ENCODE data around the gene ADAP1.

DNA sequence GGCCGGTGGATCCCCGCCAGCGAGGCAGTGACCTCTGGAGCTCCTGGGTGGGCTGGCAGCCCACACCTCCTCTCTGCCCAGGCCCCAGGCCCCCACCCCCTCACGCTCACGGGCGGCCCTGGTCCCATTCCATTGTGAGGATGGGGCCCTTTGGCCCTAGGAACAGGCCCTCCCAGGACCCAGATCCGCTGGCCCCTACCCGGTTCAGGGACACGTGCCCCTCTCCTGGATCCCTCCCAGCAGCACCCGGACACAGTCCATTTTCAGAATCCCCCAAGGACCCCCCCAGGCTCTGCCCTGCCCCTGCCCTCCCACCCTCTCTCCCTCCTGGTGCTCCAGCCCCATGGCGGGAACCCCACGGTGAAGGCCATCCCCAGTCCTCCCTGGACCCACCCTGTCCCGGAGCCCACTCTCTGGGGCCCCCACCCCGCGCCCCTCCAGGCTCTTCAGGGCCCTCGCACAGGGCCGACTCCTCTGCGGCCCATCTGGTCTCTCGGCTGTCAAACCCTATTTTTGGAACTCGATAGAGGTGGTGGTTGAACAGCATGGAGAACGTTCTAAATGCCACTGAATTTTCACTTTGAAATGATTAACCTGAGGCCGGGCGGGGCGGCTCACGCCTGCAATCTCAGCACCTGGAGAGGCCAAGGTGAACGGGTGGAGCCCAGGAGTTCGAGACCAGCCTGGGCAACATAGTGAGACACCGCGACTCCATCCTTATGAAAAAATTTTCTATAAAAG is 8.1 kb downstream of the ADAP1 start:
- TF ChIP-seq, protein P1, sequence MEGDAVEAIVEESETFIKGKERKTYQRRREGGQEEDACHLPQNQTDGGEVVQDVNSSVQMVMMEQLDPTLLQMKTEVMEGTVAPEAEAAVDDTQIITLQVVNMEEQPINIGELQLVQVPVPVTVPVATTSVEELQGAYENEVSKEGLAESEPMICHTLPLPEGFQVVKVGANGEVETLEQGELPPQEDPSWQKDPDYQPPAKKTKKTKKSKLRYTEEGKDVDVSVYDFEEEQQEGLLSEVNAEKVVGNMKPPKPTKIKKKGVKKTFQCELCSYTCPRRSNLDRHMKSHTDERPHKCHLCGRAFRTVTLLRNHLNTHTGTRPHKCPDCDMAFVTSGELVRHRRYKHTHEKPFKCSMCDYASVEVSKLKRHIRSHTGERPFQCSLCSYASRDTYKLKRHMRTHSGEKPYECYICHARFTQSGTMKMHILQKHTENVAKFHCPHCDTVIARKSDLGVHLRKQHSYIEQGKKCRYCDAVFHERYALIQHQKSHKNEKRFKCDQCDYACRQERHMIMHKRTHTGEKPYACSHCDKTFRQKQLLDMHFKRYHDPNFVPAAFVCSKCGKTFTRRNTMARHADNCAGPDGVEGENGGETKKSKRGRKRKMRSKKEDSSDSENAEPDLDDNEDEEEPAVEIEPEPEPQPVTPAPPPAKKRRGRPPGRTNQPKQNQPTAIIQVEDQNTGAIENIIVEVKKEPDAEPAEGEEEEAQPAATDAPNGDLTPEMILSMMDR (IDR thresholded peaks at IDR 0.05) = no peak
- TF ChIP-seq POLR2A (IDR thresholded peaks at IDR 0.05) (no peak), EP300 (IDR thresholded peaks at IDR 0.05) (no peak)
